ENCODE results near the gene NXPH1.

NXPH1 gene

GRCh38 chr7:8753355-8753754 lies 319.9 kb downstream of the NXPH1 start:
- no peak for DNase-seq
- Histone ChIP-seq H3K27me3 (ENCODE audit: insufficient read depth, low read depth, severe bottlenecking) (no peaks in the 10 kb centered on the region), H3K36me3 (no peaks in the 10 kb centered on the region), H3K4me3 (ENCODE audit: low read depth, low read length) (no peak overlapping the region), H3K9me3 (ENCODE audit: severe bottlenecking) (no peaks in the 10 kb centered on the region), H3K27ac (no peak overlapping the region)
- no peak for TF ChIP-seq CTCF (IDR thresholded peaks at IDR 0.05; ENCODE audit: low read depth, low read length)

DNA sequence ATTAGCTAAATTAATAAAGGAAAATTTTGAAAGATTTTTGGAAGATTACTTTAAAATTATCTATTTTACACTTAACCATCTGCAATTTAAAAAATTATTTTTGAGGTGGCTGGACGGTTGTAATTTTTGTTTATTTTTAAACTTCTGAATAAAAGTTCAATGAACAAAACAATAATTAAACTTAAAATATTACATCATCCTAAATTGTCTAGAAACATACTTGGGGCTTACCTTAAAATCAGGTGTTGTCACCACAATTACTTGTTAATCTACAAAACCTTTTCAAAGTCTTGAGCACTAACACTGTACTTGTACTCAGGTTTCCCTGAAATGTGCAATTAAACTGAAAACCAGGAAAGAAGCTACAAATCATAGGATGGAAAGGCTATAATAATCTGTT lies 328.3 kb downstream of the NXPH1 start:
- Histone ChIP-seq H3K27ac (no peak overlapping the region), H3K27me3 (ENCODE audit: insufficient read depth, low read depth, severe bottlenecking) (no peaks in the 10 kb centered on the region), H3K36me3 (no peaks in the 10 kb centered on the region), H3K4me3 (ENCODE audit: low read depth, low read length) (no peak overlapping the region), H3K9me3 (ENCODE audit: severe bottlenecking) (no peaks in the 10 kb centered on the region)
- no peak for TF ChIP-seq CTCF (IDR thresholded peaks at IDR 0.05; ENCODE audit: low read depth, low read length)
- DNase-seq = no peak

DNA sequence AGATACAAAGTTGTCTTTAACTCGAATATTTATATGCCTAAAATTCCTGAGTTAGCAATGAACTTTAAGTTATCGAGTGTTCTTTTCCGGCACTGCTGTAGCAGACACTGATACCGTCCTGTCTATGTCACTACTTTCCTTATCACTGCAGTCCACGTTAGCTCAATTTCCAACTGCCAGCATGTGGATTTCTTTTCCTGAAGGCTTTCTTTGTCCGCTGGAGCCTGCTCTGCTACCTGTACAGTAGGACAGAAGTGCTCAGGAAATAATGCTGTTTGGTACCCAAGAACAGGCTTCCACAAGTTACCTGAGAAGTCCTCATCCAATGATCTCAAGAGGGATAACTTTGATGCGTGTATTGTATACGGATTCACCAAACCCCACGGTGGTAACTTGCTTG lies 329.4 kb downstream of the NXPH1 start:
- Histone ChIP-seq H3K27me3 (ENCODE audit: insufficient read depth, low read depth, severe bottlenecking) (no peaks in the 10 kb centered on the region), H3K27ac (no peak overlapping the region), H3K9me3 (ENCODE audit: severe bottlenecking) (no peaks in the 10 kb centered on the region), H3K4me3 (ENCODE audit: low read depth, low read length) (no peak overlapping the region), H3K36me3 (no peaks in the 10 kb centered on the region)
- TF ChIP-seq CTCF (IDR thresholded peaks at IDR 0.05; ENCODE audit: low read depth, low read length) = no peak
- DNase-seq = no peak

DNA sequence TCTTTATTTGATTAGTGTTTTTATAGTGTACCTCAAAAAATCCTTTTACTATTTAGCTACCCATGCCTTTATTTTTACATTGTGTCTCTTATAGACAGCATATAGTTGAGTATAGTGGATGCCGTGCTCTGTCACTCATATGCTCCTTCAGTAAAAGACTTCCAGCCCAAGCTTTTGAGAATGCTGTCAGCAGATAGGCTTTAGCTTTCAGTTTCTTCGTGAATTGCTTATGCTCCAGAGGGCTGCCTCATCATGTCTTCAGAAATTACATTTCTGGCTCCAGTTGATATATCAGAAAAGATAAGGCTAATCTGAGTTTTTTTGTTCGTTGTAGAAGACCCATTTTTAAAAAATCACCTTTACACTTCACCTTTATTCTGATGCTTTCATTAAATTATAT lies 332.0 kb downstream of the NXPH1 start:
- no peak overlapping the region for H3K27ac ChIP-seq
- no peaks in the 10 kb centered on the region for H3K9me3 ChIP-seq (ENCODE audit: severe bottlenecking)
- no peaks in the 10 kb centered on the region for H3K27me3 ChIP-seq (ENCODE audit: insufficient read depth, low read depth, severe bottlenecking)
- H3K4me3 ChIP-seq (ENCODE audit: low read depth, low read length) = no peak overlapping the region
- no peak for TF ChIP-seq CTCF (IDR thresholded peaks at IDR 0.05; ENCODE audit: low read depth, low read length)
- H3K36me3 ChIP-seq = no peaks in the 10 kb centered on the region
- no peak for DNase-seq

- no peaks in the 10 kb centered on the region for H3K9me3 ChIP-seq (ENCODE audit: severe bottlenecking)
- no peak overlapping the region for H3K27ac ChIP-seq
- H3K4me3 ChIP-seq (ENCODE audit: low read depth, low read length) = no peak overlapping the region
- H3K36me3 ChIP-seq = no peaks in the 10 kb centered on the region
- DNase-seq = no peak
- TF ChIP-seq CTCF (IDR thresholded peaks at IDR 0.05; ENCODE audit: low read depth, low read length) = no peak
- no peaks in the 10 kb centered on the region for H3K27me3 ChIP-seq (ENCODE audit: insufficient read depth, low read depth, severe bottlenecking)
These were observed 340.1 kb downstream of the NXPH1 start for GRCh38 chr7:8773518-8773917.

GRCh38 chr7:8778459-8778858 lies 345.1 kb downstream of the NXPH1 start:
- no peak for DNase-seq
- Histone ChIP-seq H3K4me3 (ENCODE audit: low read depth, low read length) (no peak overlapping the region), H3K27me3 (ENCODE audit: insufficient read depth, low read depth, severe bottlenecking) (no peaks in the 10 kb centered on the region), H3K9me3 (ENCODE audit: severe bottlenecking) (no peaks in the 10 kb centered on the region), H3K27ac (no peak overlapping the region), H3K36me3 (no peaks in the 10 kb centered on the region)
- no peak for TF ChIP-seq CTCF (IDR thresholded peaks at IDR 0.05; ENCODE audit: low read depth, low read length)
